NT2/D1 (cell line): ENCODE data around the gene BRINP2.

ENCODE experiments used
- SUZ12 ChIP-seq: IDR thresholded peaks from 2 replicates; pipeline ENCODE4 v1.6.1; 2011; ENCODE audit not compliant: insufficient read length, insufficient read depth; ENCODE audit errors: extremely low read depth
- YY1 ChIP-seq: IDR thresholded peaks from 2 replicates; pipeline ENCODE4 v1.6.1; 2011; ENCODE audit not compliant: insufficient read length, insufficient read depth
- ZNF274 ChIP-seq: IDR thresholded peaks from 2 replicates; pipeline ENCODE4 v1.6.1; 2011; ENCODE audit warnings: mild to moderate bottlenecking, low read depth, low read length

- no peak for TF ChIP-seq YY1
- no peak for TF ChIP-seq ZNF274
- TF ChIP-seq SUZ12: no peak
These were observed 872 bp downstream of the BRINP2 start for GRCh38 chr1:177171536-177172123.
